Measurements from ENCODE around the gene TPX2. TPM values are rescaled to one million over a fixed set of nuclear protein-coding genes. Genes with fewer than 3 reads are reported as not detected.
"Not testable (repeated sequence)": the region's sequence is repeated elsewhere in the genome, so short reads cannot be mapped to it uniquely, and the experiment has no call there.

Gene TPX2
- total RNA-seq, 1 donor from 2014 or later: 278 TPM

DNA sequence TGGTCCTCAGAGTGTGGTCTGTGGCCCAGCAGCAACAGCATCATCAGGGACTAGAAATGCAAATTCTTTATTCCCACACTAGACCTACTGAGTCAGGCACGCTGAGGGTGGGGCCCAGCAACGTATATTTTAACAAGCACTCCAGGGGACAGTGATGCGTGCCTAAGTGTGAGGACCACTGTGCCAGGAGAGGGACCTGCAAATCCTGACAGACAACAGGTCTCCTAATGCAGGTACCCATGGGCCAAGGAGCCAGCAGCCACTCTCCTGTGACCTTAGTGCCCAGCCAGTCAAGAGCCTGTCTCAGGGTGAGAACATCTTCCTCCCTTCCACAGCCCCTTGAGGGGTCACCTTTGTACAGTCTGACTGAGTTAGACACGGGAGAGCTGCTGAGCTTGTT, 72.1 kb downstream of the TPX2 start:
- no peaks in the 10 kb centered on the region for H4K20me1 ChIP-seq (ENCODE audit: low read depth)
- H3K4me1 Mint-ChIP-seq: peaks cover 23% of the 10 kb centered on the region
- H3K9ac ChIP-seq: no peak overlapping the region
- no peak overlapping the region for H3K4me2 ChIP-seq
- no peak overlapping the region for H3K27ac ChIP-seq
- H3K36me3 Mint-ChIP-seq: peaks cover 6% of the 10 kb centered on the region
- no peak overlapping the region for H3K4me3 ChIP-seq
- H3F3A ChIP-seq (ENCODE audit: low read depth): peaks cover 6% of the 10 kb centered on the region
- DNase-seq (ENCODE audit: low spot score): no peak
- H3K9me3 Mint-ChIP-seq: no peaks in the 10 kb centered on the region
- H3K79me2 ChIP-seq (ENCODE audit: low read depth): no peaks in the 10 kb centered on the region
- H2AFZ ChIP-seq (replicated peaks): no peak overlapping the region
- no peaks in the 10 kb centered on the region for H3K36me3 ChIP-seq
- H3K4me1 ChIP-seq: peaks cover 6% of the 10 kb centered on the region
- no peaks in the 10 kb centered on the region for H3K9me3 ChIP-seq (ENCODE audit: low read depth)
- no peak for TF ChIP-seq EZH2phosphoT487 (IDR thresholded peaks at IDR 0.05)
- TF ChIP-seq, protein P1, sequence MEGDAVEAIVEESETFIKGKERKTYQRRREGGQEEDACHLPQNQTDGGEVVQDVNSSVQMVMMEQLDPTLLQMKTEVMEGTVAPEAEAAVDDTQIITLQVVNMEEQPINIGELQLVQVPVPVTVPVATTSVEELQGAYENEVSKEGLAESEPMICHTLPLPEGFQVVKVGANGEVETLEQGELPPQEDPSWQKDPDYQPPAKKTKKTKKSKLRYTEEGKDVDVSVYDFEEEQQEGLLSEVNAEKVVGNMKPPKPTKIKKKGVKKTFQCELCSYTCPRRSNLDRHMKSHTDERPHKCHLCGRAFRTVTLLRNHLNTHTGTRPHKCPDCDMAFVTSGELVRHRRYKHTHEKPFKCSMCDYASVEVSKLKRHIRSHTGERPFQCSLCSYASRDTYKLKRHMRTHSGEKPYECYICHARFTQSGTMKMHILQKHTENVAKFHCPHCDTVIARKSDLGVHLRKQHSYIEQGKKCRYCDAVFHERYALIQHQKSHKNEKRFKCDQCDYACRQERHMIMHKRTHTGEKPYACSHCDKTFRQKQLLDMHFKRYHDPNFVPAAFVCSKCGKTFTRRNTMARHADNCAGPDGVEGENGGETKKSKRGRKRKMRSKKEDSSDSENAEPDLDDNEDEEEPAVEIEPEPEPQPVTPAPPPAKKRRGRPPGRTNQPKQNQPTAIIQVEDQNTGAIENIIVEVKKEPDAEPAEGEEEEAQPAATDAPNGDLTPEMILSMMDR (IDR thresholded peaks at IDR 0.05): no peak
- TF ChIP-seq EZH2 (IDR thresholded peaks at IDR 0.05): no peak
- no peak overlapping the region for H3K27ac Mint-ChIP-seq
- no peaks in the 10 kb centered on the region for H3K27me3 Mint-ChIP-seq (ENCODE audit: insufficient read depth, low read depth)
- no peaks in the 10 kb centered on the region for H3K27me3 ChIP-seq
- no peak overlapping the region for H3K4me3 Mint-ChIP-seq

DNA sequence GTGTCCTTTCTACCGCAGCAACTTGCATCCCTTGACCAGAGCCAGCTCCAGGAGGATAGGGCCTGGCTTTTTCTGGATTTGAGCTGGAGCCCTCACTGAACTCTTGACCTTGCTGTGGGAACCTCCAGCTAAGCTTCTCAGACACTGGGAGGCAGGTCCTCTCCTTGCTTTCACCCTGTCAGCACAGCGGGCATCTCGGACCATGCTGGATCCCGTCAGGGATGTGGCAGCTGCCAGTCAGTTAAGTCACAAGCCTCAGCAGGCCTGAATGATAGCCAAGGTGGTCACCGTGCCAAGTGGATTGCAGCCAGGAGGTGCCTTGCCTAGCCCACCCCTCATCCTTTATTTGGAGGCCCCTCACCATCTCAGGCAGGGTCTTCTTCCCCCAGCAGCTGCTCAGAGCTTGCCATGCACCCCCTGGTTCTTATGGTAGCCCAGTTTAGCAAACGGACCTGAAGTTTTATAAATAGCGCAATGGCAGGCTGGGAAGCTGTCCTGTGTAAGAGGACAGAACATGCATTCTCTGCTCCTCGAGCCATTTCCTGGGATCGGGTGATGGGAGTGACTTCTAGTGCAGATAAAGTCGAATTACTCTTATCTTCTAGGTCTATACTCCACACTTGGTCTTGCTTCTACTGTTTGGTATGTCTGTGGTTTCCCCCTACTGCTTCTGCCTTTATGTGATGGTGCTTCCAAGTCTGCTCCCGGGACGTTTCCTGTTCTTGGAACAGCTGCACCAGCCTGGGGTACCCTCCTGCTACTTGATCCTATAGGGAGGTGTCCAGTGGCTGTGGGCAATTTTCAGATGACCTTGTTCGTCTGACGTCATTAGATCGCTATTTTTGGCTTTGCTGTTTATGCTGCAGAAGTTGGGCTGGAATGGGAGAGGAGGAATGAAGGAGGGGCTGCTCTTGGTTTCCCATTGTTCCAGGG, 73.0 kb downstream of the TPX2 start:
- peaks cover 6% of the 10 kb centered on the region for H3K4me1 ChIP-seq
- TF ChIP-seq EZH2phosphoT487 (IDR thresholded peaks at IDR 0.05) (no peak), EZH2 (IDR thresholded peaks at IDR 0.05) (no peak)
- TF ChIP-seq, protein P1 (IDR thresholded peaks at IDR 0.05): no peak
- no peak overlapping the region for H3K9ac ChIP-seq
- no peak overlapping the region for H3K4me3 Mint-ChIP-seq
- H3K27me3 Mint-ChIP-seq (ENCODE audit: insufficient read depth, low read depth): no peaks in the 10 kb centered on the region
- H4K20me1 ChIP-seq (ENCODE audit: low read depth): no peaks in the 10 kb centered on the region
- H3F3A ChIP-seq (ENCODE audit: low read depth): peaks cover 6% of the 10 kb centered on the region
- peaks cover 2% of the 10 kb centered on the region for H3K36me3 Mint-ChIP-seq
- DNase-seq (ENCODE audit: low spot score): no peak
- H3K4me1 Mint-ChIP-seq: peaks cover 23% of the 10 kb centered on the region
- H2AFZ ChIP-seq (replicated peaks): no peak overlapping the region
- H3K4me2 ChIP-seq: no peak overlapping the region
- no peaks in the 10 kb centered on the region for H3K79me2 ChIP-seq (ENCODE audit: low read depth)
- no peaks in the 10 kb centered on the region for H3K9me3 ChIP-seq (ENCODE audit: low read depth)
- no peaks in the 10 kb centered on the region for H3K9me3 Mint-ChIP-seq
- no peaks in the 10 kb centered on the region for H3K36me3 ChIP-seq
- H3K27me3 ChIP-seq: no peaks in the 10 kb centered on the region
- no peak overlapping the region for H3K27ac ChIP-seq
- no peak overlapping the region for H3K27ac Mint-ChIP-seq
- no peak overlapping the region for H3K4me3 ChIP-seq

DNA sequence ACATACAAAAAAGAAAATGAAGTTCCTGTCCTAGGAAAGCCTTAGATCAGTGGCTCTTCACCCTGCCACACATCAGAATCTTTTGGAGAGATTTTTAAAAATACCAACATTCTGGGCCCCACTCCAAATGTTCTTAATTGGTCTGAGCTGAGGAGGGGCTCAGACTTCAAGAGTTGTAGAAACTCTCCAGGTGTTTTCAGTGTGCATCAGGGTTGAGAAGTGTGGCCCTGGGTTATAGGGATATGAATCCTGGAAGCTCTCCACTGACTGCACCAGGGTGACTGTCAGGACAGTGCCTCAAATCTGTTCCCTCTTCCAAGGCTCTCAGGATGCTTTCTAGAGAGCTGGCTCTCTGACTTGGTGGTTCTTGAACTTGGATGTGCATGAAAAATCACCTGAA, 74.5 kb downstream of the TPX2 start:
- H2AFZ ChIP-seq (replicated peaks): no peak overlapping the region
- DNase-seq (ENCODE audit: low spot score): no peak

DNA sequence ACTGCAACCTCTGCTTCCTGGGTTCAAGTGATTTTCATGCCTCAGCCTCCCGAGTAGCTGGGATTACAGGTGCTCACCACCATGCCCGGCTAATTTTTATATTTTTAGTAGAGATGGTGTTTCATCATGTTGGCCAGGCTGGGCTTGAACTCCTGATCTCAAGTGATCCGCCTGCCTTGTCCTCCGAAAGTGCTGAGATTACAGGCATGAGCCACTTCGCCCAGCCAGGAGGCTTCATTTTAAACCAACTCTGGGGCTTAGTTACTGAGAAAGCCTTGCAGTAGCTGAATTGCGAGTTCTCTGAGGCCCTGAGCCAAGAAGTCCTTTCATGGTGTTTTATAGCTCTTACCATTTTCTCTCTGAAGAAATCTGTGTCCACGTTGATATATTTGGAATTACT, 75.1 kb downstream of the TPX2 start:
- not testable (repeated sequence) for H2AFZ ChIP-seq (replicated peaks); H3K4me1 ChIP-seq; H3K36me3 ChIP-seq; H3K4me3 ChIP-seq; H3F3A ChIP-seq (ENCODE audit: low read depth); H3K4me3 Mint-ChIP-seq; H3K9me3 Mint-ChIP-seq; H3K9me3 ChIP-seq (ENCODE audit: low read depth); H3K27me3 Mint-ChIP-seq (ENCODE audit: insufficient read depth, low read depth); H3K9ac ChIP-seq; DNase-seq (ENCODE audit: low spot score); H3K4me2 ChIP-seq; H3K27me3 ChIP-seq; H3K27ac Mint-ChIP-seq; H3K36me3 Mint-ChIP-seq; H3K27ac ChIP-seq; H4K20me1 ChIP-seq (ENCODE audit: low read depth); H3K79me2 ChIP-seq (ENCODE audit: low read depth)
- peaks cover 17% of the 10 kb centered on the region for H3K4me1 Mint-ChIP-seq

More for the DNA sequence above, 74.5 kb downstream of the TPX2 start:
- H3K9me3 Mint-ChIP-seq: no peaks in the 10 kb centered on the region
- Histone ChIP-seq H3F3A (ENCODE audit: low read depth) (peaks cover 6% of the 10 kb centered on the region), H3K4me2 (no peak overlapping the region), H3K9me3 (ENCODE audit: low read depth) (no peaks in the 10 kb centered on the region), H4K20me1 (ENCODE audit: low read depth) (no peaks in the 10 kb centered on the region), H3K27ac (no peak overlapping the region), H3K4me3 (no peak overlapping the region), H3K27me3 (no peaks in the 10 kb centered on the region), H3K36me3 (no peaks in the 10 kb centered on the region), H3K79me2 (ENCODE audit: low read depth) (no peaks in the 10 kb centered on the region), H3K4me1 (peaks cover 6% of the 10 kb centered on the region), H3K9ac (no peak overlapping the region)
- TF ChIP-seq EZH2 (IDR thresholded peaks at IDR 0.05) (no peak), EZH2phosphoT487 (IDR thresholded peaks at IDR 0.05) (no peak)
- TF ChIP-seq, protein P1 (IDR thresholded peaks at IDR 0.05): no peak
- peaks cover 20% of the 10 kb centered on the region for H3K4me1 Mint-ChIP-seq
- peaks cover 2% of the 10 kb centered on the region for H3K36me3 Mint-ChIP-seq
- H3K27me3 Mint-ChIP-seq (ENCODE audit: insufficient read depth, low read depth): no peaks in the 10 kb centered on the region
- H3K27ac Mint-ChIP-seq: no peak overlapping the region
- H3K4me3 Mint-ChIP-seq: no peak overlapping the region
